SK-N-SH treated with all-trans-retinoic acid at 6 μM for 48 hours (cell line): Measurements from ENCODE around the gene MYH14.

ENCODE experiments used
- ARNTL ChIP-seq: fragments of 450-650 bp; formaldehyde crosslinking; IDR thresholded peaks from 2 replicates; pipeline ENCODE4 v1.5.0; 2020; ENCODE audit warnings: low read depth, mild to moderate bottlenecking, moderate library complexity, borderline replicate concordance
- CREB5 ChIP-seq: fragments of 250-450 bp; sonication (Bioruptor Pico); IDR thresholded peaks from 2 replicates; pipeline ENCODE4 v1.5.1; 2020; ENCODE audit warnings: low read depth, mild to moderate bottlenecking, moderate library complexity
- ESRRG ChIP-seq: fragments of 250-450 bp; sonication (Bioruptor Pico); IDR thresholded peaks from 2 replicates; pipeline ENCODE4 v1.6.1; 2021; ENCODE audit warnings: mild to moderate bottlenecking
- GLIS3 ChIP-seq: fragments of 250-450 bp; sonication (Bioruptor Pico); IDR thresholded peaks from 2 replicates; pipeline ENCODE4 v1.5.0; 2020; ENCODE audit warnings: mild to moderate bottlenecking, moderate library complexity
- ISL1 ChIP-seq: fragments of 250-450 bp; sonication (Bioruptor Pico); IDR thresholded peaks from 2 replicates; pipeline ENCODE4 v2.1.2; 2022; ENCODE audit warnings: mild to moderate bottlenecking, moderate library complexity
- OSR1 ChIP-seq: fragments of 250-450 bp; sonication (Bioruptor Pico); IDR thresholded peaks from 2 replicates; pipeline ENCODE4 v1.8.0; 2022; ENCODE audit warnings: moderate library complexity, mild to moderate bottlenecking, inconsistent platforms
- PATZ1 ChIP-seq: fragments of 250-450 bp; sonication (Bioruptor Pico); IDR thresholded peaks from 2 replicates; pipeline ENCODE4 v1.8.0; 2020; ENCODE audit warnings: mild to moderate bottlenecking, moderate library complexity, borderline replicate concordance
- POU6F1 ChIP-seq: fragments of 250-450 bp; sonication (Bioruptor Pico); IDR thresholded peaks from 2 replicates; pipeline ENCODE4 v1.8.0; 2021; ENCODE audit warnings: low read depth, mild to moderate bottlenecking, moderate library complexity, borderline replicate concordance
- PPARA ChIP-seq: fragments of 250-450 bp; sonication (Bioruptor Pico); IDR thresholded peaks from 2 replicates; pipeline ENCODE4 v1.5.0; 2020; ENCODE audit warnings: mild to moderate bottlenecking, borderline replicate concordance
- TCF4 ChIP-seq: fragments of 250-450 bp; sonication (Bioruptor Pico); IDR thresholded peaks from 2 replicates; pipeline ENCODE4 v1.8.0; 2021; ENCODE audit warnings: mild to moderate bottlenecking, moderate library complexity, borderline replicate concordance
- ZFP3 ChIP-seq: fragments of 250-450 bp; sonication (Bioruptor Pico); IDR thresholded peaks from 2 replicates; pipeline ENCODE4 v1.5.0; 2020; ENCODE audit warnings: mild to moderate bottlenecking, moderate library complexity
- ZFP30 ChIP-seq: fragments of 450-650 bp; formaldehyde crosslinking; IDR thresholded peaks from 2 replicates; pipeline ENCODE4 v1.5.0; 2022; ENCODE audit warnings: mild to moderate bottlenecking, moderate library complexity
- ZNF70 ChIP-seq: fragments of 450-650 bp; formaldehyde crosslinking; IDR thresholded peaks from 2 replicates; pipeline ENCODE4 v1.5.0; 2020; ENCODE audit warnings: mild to moderate bottlenecking, moderate library complexity
- ZNF8 ChIP-seq: fragments of 450-650 bp; formaldehyde crosslinking; IDR thresholded peaks from 2 replicates; pipeline ENCODE4 v1.5.0; 2020; ENCODE audit warnings: mild to moderate bottlenecking, moderate library complexity

- TF ChIP-seq ZNF8 (CRISPR knock-in tag), result no peak
- no peak for TF ChIP-seq ZNF70 (CRISPR knock-in tag)
- TF ChIP-seq TCF4 (CRISPR knock-in tag), result no peak
- TF ChIP-seq ZFP30 (CRISPR knock-in tag), result no peak
- no peak for TF ChIP-seq OSR1 (CRISPR knock-in tag)
- no peak for TF ChIP-seq CREB5 (CRISPR knock-in tag)
- no peak for TF ChIP-seq PPARA (CRISPR knock-in tag)
- TF ChIP-seq ESRRG (CRISPR knock-in tag), result no peak
- no peak for TF ChIP-seq ARNTL (CRISPR knock-in tag)
- TF ChIP-seq ZFP3 (CRISPR knock-in tag), result no peak
- no peak for TF ChIP-seq GLIS3 (CRISPR knock-in tag)
- no peak for TF ChIP-seq ISL1 (CRISPR knock-in tag)
- no peak for TF ChIP-seq PATZ1 (CRISPR knock-in tag)
- TF ChIP-seq POU6F1 (CRISPR knock-in tag), result no peak
These were observed 131.5 kb downstream of the MYH14 start for GRCh38 chr19:50334741-50335421.
